Measurements from ENCODE around the gene MPDU1. TPM values are rescaled to one million over a fixed set of nuclear protein-coding genes. Genes with fewer than 3 reads are reported as not detected.

Gene MPDU1
- total RNA-seq (2014; rRNA removed; shearing (Covaris generic)), result 183 and 266 TPM in 2 replicates

GRCh38 chr17:7583253-7584109 is at the start of gene MPDU1:
Gene MPDU1, plus strand, starts transcription at chr17:7583852. Its CDS starts 11 bp downstream, at chr17:7583863.
- DNase-seq (ENCODE audit: low read depth), result peak; percentile 98

- DNase-seq (ENCODE audit: low read depth), result no peak
Measured at GRCh38 chr17:7538050-7538449, 45.6 kb upstream of the MPDU1 start.

- peak; percentile 42 for DNase-seq (ENCODE audit: low read depth)
Measured at GRCh38 chr17:7538891-7539545, 44.6 kb upstream of the MPDU1 start.

- DNase-seq (ENCODE audit: low read depth), result no peak
Measured at GRCh38 chr17:7541074-7541621, 42.5 kb upstream of the MPDU1 start.

- DNase-seq (ENCODE audit: low read depth), result no peak
Measured at GRCh38 chr17:7544911-7545310, 38.7 kb upstream of the MPDU1 start.

- DNase-seq (ENCODE audit: low read depth), result peak; percentile 49
Measured at GRCh38 chr17:7548585-7549400, 34.9 kb upstream of the MPDU1 start, which contains the start of gene TNFSF12. Gene TNFSF12, plus strand, starts transcription at chr17:7549058. Its CDS starts 96 bp downstream, at chr17:7549154.

GRCh38 chr17:7549401-7550055 is 34.1 kb upstream of the MPDU1 start:
- DNase-seq (ENCODE audit: low read depth), result no peak

GRCh38 chr17:7550344-7550743 is 33.3 kb upstream of the MPDU1 start:
- DNase-seq (ENCODE audit: low read depth), result no peak

- no peak for DNase-seq (ENCODE audit: low read depth)
Measured at GRCh38 chr17:7551396-7551795, 32.3 kb upstream of the MPDU1 start.

GRCh38 chr17:7552621-7553051 is 31.0 kb upstream of the MPDU1 start:
- DNase-seq (ENCODE audit: low read depth), result no peak

GRCh38 chr17:7553356-7553755 is 30.3 kb upstream of the MPDU1 start:
- no peak for DNase-seq (ENCODE audit: low read depth)

- DNase-seq (ENCODE audit: low read depth), result no peak
Measured at GRCh38 chr17:7555320-7555948, 28.2 kb upstream of the MPDU1 start.

GRCh38 chr17:7556627-7557026 is 27.0 kb upstream of the MPDU1 start:
- no peak for DNase-seq (ENCODE audit: low read depth)

GRCh38 chr17:7557147-7557764 is 26.4 kb upstream of the MPDU1 start:
- no peak for DNase-seq (ENCODE audit: low read depth)

- peak; percentile 73 for DNase-seq (ENCODE audit: low read depth)
Measured at GRCh38 chr17:7557775-7558543, 25.7 kb upstream of the MPDU1 start.

GRCh38 chr17:7558544-7559319 is 24.9 kb upstream of the MPDU1 start, which contains the start of gene TNFSF13:
Gene TNFSF13, plus strand, starts transcription at chr17:7558750. Its CDS starts 290 bp downstream, at chr17:7559040.
- DNase-seq (ENCODE audit: low read depth), result no peak

GRCh38 chr17:7559320-7560171 is 24.1 kb upstream of the MPDU1 start:
- DNase-seq (ENCODE audit: low read depth), result no peak
